CMK (cell line): Measurements from ENCODE around the gene CSMD2.
"Not testable (repeated sequence)": the region's sequence is repeated elsewhere in the genome, so short reads cannot be mapped to it uniquely, and the experiment has no call there.

Source experiments
- DNase-seq: peaks from one replicate; pipeline ENCODE4 v3.0.0-alpha.2; 2010; ENCODE audit warnings: low read depth

Gene CSMD2

GRCh38 chr1:34164771-34165391 is at the start of gene CSMD2:
Gene CSMD2 (minus strand): TSS chr1:34165230. CDS start chr1:34165097, 133 bp downstream.
- no peak for DNase-seq

GRCh38 chr1:34213956-34214355 is 48.9 kb upstream of the CSMD2 start:
- DNase-seq, result no peak

GRCh38 chr1:34212673-34213072 is 47.6 kb upstream of the CSMD2 start:
- DNase-seq, result peak; percentile 64

- DNase-seq, result no peak
These were observed 34.9 kb upstream of the CSMD2 start for GRCh38 chr1:34199927-34200326.

GRCh38 chr1:34192621-34193020 is 27.6 kb upstream of the CSMD2 start:
- no peak for DNase-seq

GRCh38 chr1:34190692-34191091 is 25.7 kb upstream of the CSMD2 start:
- no peak for DNase-seq

- DNase-seq, result no peak
These were observed 24.0 kb upstream of the CSMD2 start for GRCh38 chr1:34188985-34189384.

- DNase-seq, result no peak
These were observed 23.4 kb upstream of the CSMD2 start for GRCh38 chr1:34188418-34188817.

GRCh38 chr1:34186741-34187494 is 21.9 kb upstream of the CSMD2 start:
- no peak for DNase-seq

GRCh38 chr1:34183381-34183780 is 18.4 kb upstream of the CSMD2 start:
- not testable (repeated sequence) for DNase-seq

- no peak for DNase-seq
These were observed 13.0 kb upstream of the CSMD2 start for GRCh38 chr1:34178072-34178471.

- DNase-seq, result no peak
These were observed 12.0 kb upstream of the CSMD2 start, which contains the start of gene C1orf94 for GRCh38 chr1:34176830-34177603. Gene C1orf94 (plus strand): TSS chr1:34176907. CDS start chr1:34177790, 883 bp downstream.

GRCh38 chr1:34175744-34176143 is 10.7 kb upstream of the CSMD2 start:
- DNase-seq, result no peak

- no peak for DNase-seq
These were observed 2.4 kb upstream of the CSMD2 start for GRCh38 chr1:34167389-34167788.

GRCh38 chr1:34166625-34167361 is 1.8 kb upstream of the CSMD2 start:
- no peak for DNase-seq

GRCh38 chr1:34166191-34166624 is 1.2 kb upstream of the CSMD2 start:
- DNase-seq, result no peak

GRCh38 chr1:34165422-34165921 is 442 bp upstream of the CSMD2 start:
- DNase-seq, result no peak

- DNase-seq, result no peak
These were observed 968 bp downstream of the CSMD2 start for GRCh38 chr1:34163792-34164731.

- peak; percentile 22 for DNase-seq
These were observed 1.9 kb downstream of the CSMD2 start for GRCh38 chr1:34162852-34163766.

GRCh38 chr1:34156739-34157138 is 8.3 kb downstream of the CSMD2 start:
- no peak for DNase-seq
